Activated naive CD8-positive, alpha-beta T cell treated with anti-CD3 and anti-CD28 coated beads, Interleukin-2, amount 50 U/mL, for 16 hours (primary cell): ENCODE measurements around the gene ACTR2.

Experiments
- DNase-seq: peaks from one replicate; pipeline ENCODE4 v3.0.0-alpha.2; 2020; ENCODE audit warnings: low read depth, low spot score

ACTR2 gene

GRCh38 chr2:65278531-65278981 lies 50.9 kb downstream of the ACTR2 start:
- no peak for DNase-seq

- DNase-seq = no peak
Measured at GRCh38 chr2:65279756-65280155, 52.1 kb downstream of the ACTR2 start.

GRCh38 chr2:65281627-65282351 lies 54.2 kb downstream of the ACTR2 start:
- DNase-seq = no peak

GRCh38 chr2:65282477-65283053 lies 54.9 kb downstream of the ACTR2 start:
- DNase-seq = no peak

GRCh38 chr2:65287364-65287763 lies 59.7 kb downstream of the ACTR2 start:
- DNase-seq = no peak

GRCh38 chr2:65291216-65292105 lies 63.8 kb downstream of the ACTR2 start:
- no peak for DNase-seq

GRCh38 chr2:65292106-65292400 lies 64.4 kb downstream of the ACTR2 start:
- DNase-seq = no peak

- DNase-seq = no peak
Measured at GRCh38 chr2:65292461-65293011, 64.9 kb downstream of the ACTR2 start.

- no peak for DNase-seq
Measured at GRCh38 chr2:65293376-65293775, 65.7 kb downstream of the ACTR2 start.

GRCh38 chr2:65294136-65294535 lies 66.5 kb downstream of the ACTR2 start:
- DNase-seq = no peak

GRCh38 chr2:65294701-65295100 lies 67.1 kb downstream of the ACTR2 start:
- no peak for DNase-seq

GRCh38 chr2:65296971-65297370 lies 69.3 kb downstream of the ACTR2 start:
- DNase-seq = no peak

GRCh38 chr2:65297544-65297943 lies 69.9 kb downstream of the ACTR2 start:
- no peak for DNase-seq

GRCh38 chr2:65298089-65298488 lies 70.5 kb downstream of the ACTR2 start:
- DNase-seq = no peak

GRCh38 chr2:65299246-65299645 lies 71.6 kb downstream of the ACTR2 start:
- DNase-seq = no peak

- DNase-seq = no peak
Measured at GRCh38 chr2:65300134-65300760, 72.6 kb downstream of the ACTR2 start.

- peak; percentile 62 for DNase-seq
Measured at GRCh38 chr2:65300761-65301711, 73.4 kb downstream of the ACTR2 start.

- no peak for DNase-seq
Measured at GRCh38 chr2:65305934-65306333, 78.3 kb downstream of the ACTR2 start.

- no peak for DNase-seq
Measured at GRCh38 chr2:65309699-65310098, 82.1 kb downstream of the ACTR2 start.

- DNase-seq = no peak
Measured at GRCh38 chr2:65311049-65311448, 83.4 kb downstream of the ACTR2 start.

- no peak for DNase-seq
Measured at GRCh38 chr2:65311596-65311995, 84.0 kb downstream of the ACTR2 start.
